Upper lobe of left lung (tissue), 4 donors: Measurements from ENCODE around the gene FURIN.

ENCODE experiments used
- EP300 ChIP-seq, 4 donors: sonication (generic); formaldehyde crosslinking; IDR thresholded peaks; one replicate each; pipeline ENCODE4 v1.5.1; 2017; ENCODE audit warnings: antibody characterized with exemption in 4 of 4, control low read depth in 2 of 4
- POLR2A ChIP-seq, 4 donors: fragments of 450-650 bp; IDR thresholded peaks; one replicate each; pipeline ENCODE4 v1.5.1; 2016 to 2017; ENCODE audit warnings: antibody characterized with exemption in 4 of 4, mild to moderate bottlenecking in 2 of 4
- POLR2AphosphoS5 ChIP-seq, 2 donors: sonication (generic); formaldehyde crosslinking; IDR thresholded peaks; one replicate each; pipeline ENCODE4 v1.5.1; 2017; ENCODE audit warnings: antibody characterized with exemption in 2 of 2
- TF ChIP-seq, protein P1 (sequence below), 6 experiments: fragments of 450-650 bp in 4 of 6; fragments of 200-600 bp in 2 of 6; sonication (generic) in 2 of 6; IDR thresholded peaks; one replicate each; pipeline ENCODE4 v1.5.1; 2016 to 2019; ENCODE audit warnings: antibody characterized with exemption in 6 of 6

DNA sequence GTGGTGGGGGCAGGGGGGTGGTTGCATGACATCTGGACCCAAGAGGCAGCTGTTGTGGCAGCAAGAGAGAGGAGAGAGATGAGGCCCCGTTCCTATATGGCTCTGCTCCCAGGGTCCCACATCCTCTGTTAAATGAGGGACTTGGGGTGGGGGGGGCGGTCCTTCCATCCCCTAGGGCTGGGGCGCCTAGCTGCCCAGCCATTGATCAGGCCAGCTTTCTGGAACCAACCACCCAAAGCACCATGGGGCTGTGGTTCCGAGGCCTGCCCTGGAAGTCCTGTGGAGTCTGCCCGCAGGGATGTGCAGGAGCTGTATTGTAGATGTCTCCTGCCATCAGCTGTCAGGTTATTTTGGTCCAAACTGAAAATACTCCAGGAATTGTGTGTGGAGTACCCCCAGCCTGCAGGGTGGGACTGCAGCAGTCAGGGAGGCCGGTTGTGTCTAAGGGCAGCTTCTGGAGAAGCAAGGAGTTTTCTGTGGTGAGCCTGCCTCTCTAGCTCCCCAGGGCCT, 5.2 kb downstream of the FURIN start:
- TF ChIP-seq POLR2AphosphoS5 (IDR thresholded peaks at IDR 0.05) (no peak), POLR2A (IDR thresholded peaks at IDR 0.05) (no peak), EP300 (IDR thresholded peaks at IDR 0.05) (no peak)
- TF ChIP-seq, protein P1, sequence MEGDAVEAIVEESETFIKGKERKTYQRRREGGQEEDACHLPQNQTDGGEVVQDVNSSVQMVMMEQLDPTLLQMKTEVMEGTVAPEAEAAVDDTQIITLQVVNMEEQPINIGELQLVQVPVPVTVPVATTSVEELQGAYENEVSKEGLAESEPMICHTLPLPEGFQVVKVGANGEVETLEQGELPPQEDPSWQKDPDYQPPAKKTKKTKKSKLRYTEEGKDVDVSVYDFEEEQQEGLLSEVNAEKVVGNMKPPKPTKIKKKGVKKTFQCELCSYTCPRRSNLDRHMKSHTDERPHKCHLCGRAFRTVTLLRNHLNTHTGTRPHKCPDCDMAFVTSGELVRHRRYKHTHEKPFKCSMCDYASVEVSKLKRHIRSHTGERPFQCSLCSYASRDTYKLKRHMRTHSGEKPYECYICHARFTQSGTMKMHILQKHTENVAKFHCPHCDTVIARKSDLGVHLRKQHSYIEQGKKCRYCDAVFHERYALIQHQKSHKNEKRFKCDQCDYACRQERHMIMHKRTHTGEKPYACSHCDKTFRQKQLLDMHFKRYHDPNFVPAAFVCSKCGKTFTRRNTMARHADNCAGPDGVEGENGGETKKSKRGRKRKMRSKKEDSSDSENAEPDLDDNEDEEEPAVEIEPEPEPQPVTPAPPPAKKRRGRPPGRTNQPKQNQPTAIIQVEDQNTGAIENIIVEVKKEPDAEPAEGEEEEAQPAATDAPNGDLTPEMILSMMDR (IDR thresholded peaks at IDR 0.05), result no peak
